ENCODE results near the gene IQCE. TPM values are rescaled to one million over a fixed set of nuclear protein-coding genes. Genes with fewer than 3 reads are reported as not detected.

Gene IQCE
- total RNA-seq, 4 donors from 2014 or later, result 6.6 to 14.3 (median 12.8) TPM

GRCh38 chr7:2596464-2597272 is 37.9 kb downstream of the IQCE start:
- DNase-seq (ENCODE audit: low spot score) (no peak), ATAC-seq (ENCODE audit: low FRiP score) (no peak)
- no peak for TF ChIP-seq CTCF (IDR thresholded peaks at IDR 0.05)

- no peak for ATAC-seq (ENCODE audit: low FRiP score)
- DNase-seq (ENCODE audit: low spot score), result no peak
- TF ChIP-seq CTCF (IDR thresholded peaks at IDR 0.05), result no peak
Measured at GRCh38 chr7:2597273-2597640, 38.5 kb downstream of the IQCE start.

- TF ChIP-seq CTCF (IDR thresholded peaks at IDR 0.05), result no peak
- no peak for ATAC-seq (ENCODE audit: low FRiP score)
- no peak for DNase-seq (ENCODE audit: low spot score)
Measured at GRCh38 chr7:2598154-2598823, 39.5 kb downstream of the IQCE start.

GRCh38 chr7:2601065-2601464 is 42.3 kb downstream of the IQCE start:
- no peak for ATAC-seq (ENCODE audit: low FRiP score)
- TF ChIP-seq CTCF (IDR thresholded peaks at IDR 0.05), result no peak
- DNase-seq (ENCODE audit: low spot score), result no peak

GRCh38 chr7:2601907-2602306 is 43.1 kb downstream of the IQCE start:
- no peak for ATAC-seq (ENCODE audit: low FRiP score)
- no peak for DNase-seq (ENCODE audit: low spot score)

GRCh38 chr7:2602406-2603043 is 43.7 kb downstream of the IQCE start:
- DNase-seq (ENCODE audit: low spot score) (no peak), ATAC-seq (ENCODE audit: low FRiP score) (no peak)
- no peak for TF ChIP-seq CTCF (IDR thresholded peaks at IDR 0.05)

More at GRCh38 chr7:2601907-2602306, 43.1 kb downstream of the IQCE start:
- TF ChIP-seq CTCF (IDR thresholded peaks at IDR 0.05), result no peak

All from omental fat pad (tissue), 4 donors.